LHCN-M2 (cell line): Measurements from ENCODE around the gene TICAM1. TPM values are rescaled to one million over a fixed set of nuclear protein-coding genes. Genes with fewer than 3 reads are reported as not detected.
"Not testable (repeated sequence)": the region's sequence is repeated elsewhere in the genome, so short reads cannot be mapped to it uniquely, and the experiment has no call there.

ENCODE experiments used
- DNase-seq: peaks from one replicate; pipeline ENCODE4 v3.0.0-alpha.2; 2012; ENCODE audit warnings: low read depth
- total RNA-seq: library from RNA; depleted of rRNA; stranded (reverse); fragments of >200 nt; gene quantifications from 2 replicates; pipeline ENCODE4 v1.2.3, GENCODE V29; 2014

TICAM1 gene
- total RNA-seq, 1 experiment from 2014 or later: 3.5 TPM

GRCh38 chr19:4805140-4805539 is 26.4 kb downstream of the TICAM1 start:
- not testable (repeated sequence) for DNase-seq

DNA sequence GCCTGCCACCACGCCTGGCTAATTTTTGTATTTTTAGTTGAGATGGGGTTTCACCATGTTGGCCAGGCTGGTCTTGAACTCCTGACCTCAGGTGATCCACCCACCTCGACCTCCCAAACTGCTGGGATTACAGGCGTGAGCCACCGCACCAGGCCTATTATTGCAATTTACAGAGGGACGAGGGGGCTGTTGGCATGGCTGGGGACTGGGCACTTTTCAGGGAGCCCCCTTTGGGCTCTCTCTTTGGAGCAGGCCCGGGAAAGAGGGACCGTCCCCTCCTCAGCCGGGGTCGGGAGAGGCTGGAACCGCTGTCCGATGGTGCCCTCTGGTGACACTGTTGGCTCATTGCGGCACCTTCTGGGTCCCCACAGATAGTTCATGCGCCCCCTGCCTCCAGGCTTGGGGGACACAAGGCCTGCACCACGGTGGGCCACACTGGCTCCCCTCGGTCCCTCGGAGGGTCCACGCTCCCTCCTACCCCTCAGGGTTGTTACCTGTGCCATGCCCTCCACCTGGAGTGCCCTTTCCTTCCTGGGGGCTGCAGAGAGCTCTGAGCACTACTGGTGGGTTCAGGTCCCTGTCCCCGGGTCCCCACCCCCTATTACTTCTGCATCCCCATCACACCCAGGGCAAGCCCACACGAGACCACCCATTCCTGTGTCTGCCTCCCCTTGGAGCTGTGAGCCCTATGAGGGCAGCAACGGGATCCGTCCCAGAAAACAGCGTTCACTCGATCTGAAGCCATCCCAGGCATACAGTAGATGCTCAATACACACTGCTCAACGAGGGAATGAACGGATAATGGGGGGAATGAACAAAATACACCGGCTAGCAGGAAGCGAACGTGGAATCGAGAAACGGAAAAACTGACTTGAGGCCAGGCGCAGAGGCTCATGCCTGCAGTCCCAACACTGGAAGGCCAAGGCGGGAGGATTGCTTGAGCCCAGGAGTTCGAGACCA is 27.5 kb downstream of the TICAM1 start:
- peak; percentile 37 for DNase-seq

DNA sequence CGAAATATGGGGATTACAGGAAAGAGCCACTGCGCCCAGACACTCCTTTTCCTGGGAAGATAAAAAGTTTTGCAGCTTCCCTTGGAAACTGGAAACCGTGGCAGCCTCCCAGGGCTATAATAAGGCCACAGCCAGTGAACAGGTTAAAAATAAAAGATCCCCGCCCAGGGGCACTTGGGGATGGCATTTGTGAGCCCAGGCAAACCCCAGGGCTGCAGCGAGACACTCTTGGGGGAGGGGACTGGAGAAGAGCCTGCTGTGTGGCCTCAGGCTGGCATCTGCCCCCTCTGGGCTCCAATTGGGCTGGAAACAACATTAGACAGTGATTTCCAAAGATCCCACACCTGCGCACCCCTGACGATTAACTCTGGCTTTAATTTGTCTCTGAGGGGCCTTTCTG is 28.8 kb downstream of the TICAM1 start:
- no peak for DNase-seq

DNA sequence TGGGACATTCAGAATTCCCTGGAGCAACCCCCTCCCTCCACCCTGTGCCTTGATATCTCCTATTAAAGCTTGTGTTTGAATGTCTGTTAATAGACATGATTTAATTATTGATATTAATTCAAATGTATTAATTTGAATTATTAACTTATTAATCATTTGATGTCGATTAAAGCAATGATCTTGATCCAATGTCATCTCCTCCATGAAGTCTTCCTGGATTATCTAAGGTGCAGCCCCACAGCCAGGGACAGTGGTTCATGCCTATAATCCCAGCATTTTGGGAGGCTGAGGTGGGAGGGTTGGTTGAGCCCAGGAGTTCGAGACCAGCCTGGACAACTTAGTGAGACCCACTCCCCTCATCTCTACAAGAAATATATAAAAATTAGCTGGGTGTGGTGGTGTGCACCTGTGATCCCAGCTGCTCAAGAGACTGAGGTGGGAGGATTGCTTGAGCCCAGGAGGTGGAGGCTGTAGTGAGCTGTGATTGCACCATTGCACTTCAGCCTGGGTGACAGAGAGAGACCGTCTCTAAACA is 30.4 kb downstream of the TICAM1 start:
- no peak for DNase-seq

DNA sequence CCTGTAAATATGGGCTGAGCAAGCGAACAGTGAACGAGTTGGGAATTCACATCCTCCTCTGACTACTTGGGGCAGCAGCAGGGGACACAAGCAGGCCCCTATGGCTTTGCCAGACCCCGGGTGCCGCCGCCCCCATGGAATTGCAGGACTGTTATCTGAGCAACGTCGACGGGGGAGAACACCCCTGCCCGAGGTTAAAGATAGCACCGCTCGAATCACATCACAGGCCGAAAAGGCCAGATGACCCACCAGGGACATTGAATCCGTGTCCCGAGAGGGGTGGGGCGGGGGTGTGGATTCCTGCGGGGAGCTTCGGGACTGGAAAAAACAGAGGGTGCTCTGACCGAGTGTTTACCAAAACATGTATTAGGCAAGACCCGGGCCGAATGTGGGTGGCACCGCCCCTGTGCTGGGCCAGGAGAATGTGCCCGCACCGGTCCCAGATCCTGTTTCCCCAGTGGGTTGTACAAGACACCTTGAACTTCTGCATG is 30.9 kb downstream of the TICAM1 start:
- DNase-seq: no peak

DNA sequence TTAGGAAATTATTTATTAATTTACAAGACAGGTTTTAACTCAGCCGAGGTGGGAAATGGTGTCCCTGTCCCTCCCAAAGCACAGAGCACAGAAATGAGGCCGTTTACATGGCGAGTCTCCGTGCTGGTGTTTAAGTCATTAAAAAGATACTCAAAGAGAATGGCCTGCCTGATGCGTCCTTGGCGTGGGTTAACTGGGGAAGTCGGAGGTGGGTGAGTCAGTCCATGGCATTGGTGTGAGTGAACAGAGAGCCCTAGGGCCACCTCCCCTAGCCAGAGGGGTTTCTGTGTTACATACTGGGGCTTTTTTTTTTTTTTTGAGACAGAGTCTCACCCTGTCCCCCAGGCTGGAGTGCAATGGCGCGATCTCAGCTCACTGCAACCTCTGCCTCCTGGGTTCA is 36.1 kb downstream of the TICAM1 start:
- no peak for DNase-seq

- DNase-seq: no peak
Measured at GRCh38 chr19:4794971-4795370, 36.5 kb downstream of the TICAM1 start.

- DNase-seq: not testable (repeated sequence)
Measured at GRCh38 chr19:4793278-4793677, 38.2 kb downstream of the TICAM1 start.

DNA sequence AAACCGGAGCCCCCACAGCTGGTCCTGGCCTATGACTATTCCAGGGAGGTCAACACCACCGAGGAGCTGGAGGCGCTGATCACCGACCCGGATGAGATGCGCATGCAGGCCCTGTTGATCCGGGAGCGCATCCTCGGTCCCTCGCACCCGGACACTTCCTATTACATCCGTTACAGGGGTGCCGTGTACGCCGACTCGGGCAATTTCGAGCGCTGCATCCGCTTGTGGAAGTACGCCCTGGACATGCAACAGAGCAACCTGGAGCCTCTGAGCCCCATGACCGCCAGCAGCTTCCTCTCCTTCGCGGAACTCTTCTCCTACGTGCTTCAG is 38.7 kb downstream of the TICAM1 start:
- DNase-seq: not testable (repeated sequence)

- not testable (repeated sequence) for DNase-seq
Measured at GRCh38 chr19:4792019-4792865, 39.3 kb downstream of the TICAM1 start.

- peak; percentile 100 for DNase-seq
Measured at GRCh38 chr19:4791183-4792018, 40.1 kb downstream of the TICAM1 start, which contains the start of gene FEM1A. Gene FEM1A (plus strand): TSS chr19:4791734. CDS start chr19:4791855, 121 bp downstream.

DNA sequence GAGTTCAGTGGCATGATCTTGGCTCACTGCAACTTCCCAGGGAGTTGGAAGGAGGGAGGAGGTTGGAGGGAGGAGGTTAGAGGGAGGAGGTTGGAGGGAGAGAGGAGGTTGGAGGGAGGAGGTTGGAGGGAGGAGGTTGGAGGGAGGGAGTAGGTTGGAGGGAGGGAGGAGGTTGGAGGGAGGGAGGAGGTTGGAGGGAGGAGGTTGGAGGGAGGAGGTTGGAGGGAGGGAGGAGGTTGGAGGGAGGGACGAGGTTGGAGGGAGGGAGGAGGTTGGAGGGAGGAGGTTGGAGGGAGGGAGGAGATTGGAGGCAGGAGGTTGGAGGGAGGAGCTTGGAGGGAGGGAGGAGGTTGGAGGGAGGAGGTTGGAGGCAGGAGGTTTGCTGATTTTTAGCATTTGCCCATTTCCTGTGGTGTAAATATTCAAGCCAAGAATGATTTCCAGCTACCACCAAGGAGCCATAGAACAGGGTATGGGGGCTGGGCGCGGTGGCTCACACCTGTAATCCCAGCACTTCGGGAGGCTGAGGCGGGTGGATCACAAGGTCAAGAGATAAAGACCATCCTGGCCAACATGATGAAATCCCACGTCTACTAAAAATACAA is 45.0 kb downstream of the TICAM1 start:
- not testable (repeated sequence) for DNase-seq

GRCh38 chr19:4781801-4782200 is 49.7 kb downstream of the TICAM1 start:
- peak; percentile 32 for DNase-seq

GRCh38 chr19:4780860-4781259 is 50.7 kb downstream of the TICAM1 start:
- DNase-seq: no peak

GRCh38 chr19:4778124-4778523 is 53.4 kb downstream of the TICAM1 start:
- DNase-seq: not testable (repeated sequence)

DNA sequence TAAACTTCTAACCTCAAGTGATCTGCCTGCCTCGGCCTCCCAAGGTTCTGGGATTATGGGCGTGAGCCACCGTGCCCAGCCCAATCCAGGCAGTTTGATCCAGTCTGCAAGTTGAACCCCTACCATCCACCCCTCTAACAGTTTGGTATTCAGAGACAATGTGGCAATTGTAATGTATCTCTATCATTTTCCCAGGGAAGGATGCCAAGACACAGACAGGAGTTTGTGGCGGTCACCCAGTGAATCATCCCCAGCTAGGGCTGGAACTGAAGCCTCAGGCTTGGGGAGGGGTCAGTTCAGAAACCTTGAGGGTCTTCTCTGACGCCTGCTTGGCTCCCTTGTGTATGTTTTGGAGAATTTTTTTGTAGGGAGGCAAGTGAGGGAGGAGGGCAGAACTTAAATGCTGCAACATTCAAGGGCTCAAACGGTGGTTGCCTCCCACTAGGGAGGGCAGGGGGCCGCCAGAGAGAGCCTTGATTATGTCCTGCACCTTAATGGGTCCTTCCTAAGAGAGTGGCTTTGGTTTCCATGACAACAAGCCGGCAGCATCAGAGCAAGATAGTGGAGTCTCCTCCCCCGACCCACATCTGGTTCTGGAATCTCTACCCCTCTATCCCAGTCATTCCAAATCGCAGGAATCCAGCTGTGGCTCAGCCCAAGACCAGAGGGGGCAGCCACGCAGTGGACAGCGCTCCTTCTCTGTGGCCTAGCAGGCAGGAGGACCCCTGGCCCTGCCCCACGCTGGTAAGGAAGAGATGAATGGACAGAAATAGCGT is 54.9 kb downstream of the TICAM1 start:
- peak; percentile 32 for DNase-seq

GRCh38 chr19:4775627-4776152 is 55.8 kb downstream of the TICAM1 start:
- no peak for DNase-seq

DNA sequence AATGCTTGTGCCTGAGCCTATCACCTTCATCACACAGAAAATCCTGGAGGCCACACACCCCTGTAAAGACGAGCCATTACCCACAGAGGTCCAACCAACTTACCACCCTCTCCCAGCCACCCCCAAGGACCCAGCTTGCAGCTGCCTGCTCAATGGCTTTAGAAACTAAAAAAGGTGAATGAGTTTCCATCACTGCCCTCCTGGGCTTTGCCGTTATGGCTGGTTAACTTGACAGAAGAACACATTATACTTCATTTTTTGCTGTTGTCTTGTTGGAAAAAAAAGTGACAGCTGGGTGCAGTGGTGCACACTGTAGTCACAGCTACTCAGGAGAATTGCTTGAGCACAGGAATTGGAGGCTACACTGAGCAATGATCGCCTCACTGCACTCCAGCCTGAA is 57.4 kb downstream of the TICAM1 start:
- DNase-seq: no peak

DNA sequence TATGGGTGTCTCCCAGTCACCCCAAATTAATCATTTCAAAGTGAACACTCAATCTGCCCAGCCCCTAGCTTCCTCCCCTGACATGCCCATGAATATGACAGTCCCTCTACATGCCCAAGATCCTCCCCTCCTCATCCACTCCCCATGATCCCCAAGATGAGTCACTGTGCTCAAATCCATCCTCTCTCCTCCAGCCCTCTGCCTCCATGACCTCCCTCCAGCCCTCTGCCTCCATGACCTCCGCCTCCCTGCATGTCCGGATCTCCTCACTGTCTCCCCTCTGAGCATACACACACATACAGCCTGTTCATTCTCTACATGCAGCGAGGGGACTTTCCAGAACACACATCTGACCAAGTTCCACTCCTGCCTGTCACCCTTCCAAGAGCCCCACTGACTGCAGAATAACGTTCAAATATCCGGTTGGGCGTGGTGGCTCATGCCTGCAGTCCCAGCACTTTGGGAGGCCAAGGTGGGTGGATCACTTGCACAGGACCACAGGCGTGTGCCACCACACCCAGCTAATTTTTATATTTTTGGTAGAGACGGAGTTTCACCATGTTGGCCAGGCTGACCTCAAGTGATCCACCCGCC is 58.4 kb downstream of the TICAM1 start:
- DNase-seq: no peak
